K562 (cell line): Measurements from ENCODE around the gene TXLNA. TPM values are rescaled to one million over a fixed set of nuclear protein-coding genes. Genes with fewer than 3 reads are reported as not detected.
A peak's percentile ranks its signal among the peaks of the same experiment; 100 is the strongest.

ENCODE experiments used
- CHD1 ChIP-seq: fragments of 200-600 bp; sonication (generic); IDR thresholded peaks from one replicate; pipeline ENCODE4 v1.6.1; 2012; ENCODE audit warnings: mild to moderate bottlenecking, moderate library complexity, low read length, inconsistent platforms
- CTBP1 ChIP-seq: fragments of 450-650 bp; IDR thresholded peaks from 2 replicates; pipeline ENCODE4 v1.6.1; 2016; ENCODE audit warnings: borderline replicate concordance
- EGR1 ChIP-seq: fragments of 450-650 bp; conservative IDR thresholded peaks from 2 replicates; pipeline ENCODE4 v1.6.1; 2017; ENCODE audit warnings: mild to moderate bottlenecking
- ETS2 ChIP-seq: IDR thresholded peaks from 2 replicates; pipeline ENCODE4 v1.6.1; 2016; ENCODE audit warnings: borderline replicate concordance, missing genetic modification characterization, mild to moderate bottlenecking, moderate library complexity, missing compliant biosample characterization; ENCODE audit not compliant: poor library complexity, severe bottlenecking
- HCFC1 ChIP-seq: IDR thresholded peaks from 2 replicates; pipeline ENCODE4 v1.6.1; 2012; ENCODE audit warnings: low read depth, low read length, improper control_type of control experiment
- HDAC3 ChIP-seq: fragments of 450-650 bp; IDR thresholded peaks from 2 replicates; pipeline ENCODE4 v1.6.1; 2018; ENCODE audit warnings: borderline replicate concordance, mild to moderate bottlenecking, moderate library complexity; ENCODE audit not compliant: partially characterized antibody
- HNRNPK ChIP-seq: fragments of 200-400 bp; formaldehyde crosslinking; IDR thresholded peaks from one replicate; pipeline ENCODE4 v1.6.1; 2018; ENCODE audit warnings: mild to moderate bottlenecking, low read depth, low read length; ENCODE audit not compliant: poor library complexity, severe bottlenecking
- MAFG ChIP-seq: fragments of 450-650 bp; conservative IDR thresholded peaks from 2 replicates; pipeline ENCODE4 v1.6.1; 2016; ENCODE audit warnings: missing genetic modification characterization, missing compliant biosample characterization
- PHF8 ChIP-seq: fragments of 200-600 bp; sonication (generic); IDR thresholded peaks from 2 replicates; pipeline ENCODE4 v1.6.1; 2012; ENCODE audit warnings: mixed run types, mild to moderate bottlenecking, inconsistent platforms, low read length, moderate library complexity, borderline replicate concordance
- POLR2A ChIP-seq: fragments of 450-650 bp; conservative IDR thresholded peaks from 2 replicates; pipeline ENCODE4 v1.6.1; 2016
- TEAD4 ChIP-seq, 2 experiments: sonication (generic) in 1 of 2; formaldehyde crosslinking in 1 of 2; IDR thresholded peaks; 2 replicates each; pipeline versions ENCODE4 v1.6.1 to v1.8.0; 2012 to 2022; ENCODE audit warnings: borderline replicate concordance in 1 of 2, inconsistent platforms in 1 of 2, low read length in 1 of 2, mild to moderate bottlenecking in 1 of 2, missing genetic modification reagents in 1 of 2
- THRAP3 ChIP-seq: fragments of 450-650 bp; IDR thresholded peaks from 2 replicates; pipeline ENCODE4 v1.6.1; 2016; ENCODE audit warnings: mild to moderate bottlenecking, inconsistent platforms, borderline replicate concordance
- ZFP30 ChIP-seq: fragments of 250-450 bp; sonication (Bioruptor Pico); IDR thresholded peaks from 2 replicates; pipeline ENCODE4 v1.8.0; 2022; ENCODE audit warnings: moderate library complexity, mild to moderate bottlenecking, inconsistent platforms, borderline replicate concordance
- ZNF224 ChIP-seq: sonication (generic); formaldehyde crosslinking; IDR thresholded peaks from 2 replicates; pipeline ENCODE4 v1.8.0; 2022; ENCODE audit warnings: mild to moderate bottlenecking, missing genetic modification reagents
- ZNF324 ChIP-seq: fragments of 250-450 bp; sonication (Bioruptor Pico); IDR thresholded peaks from 2 replicates; pipeline ENCODE4 v1.4.0; 2020; ENCODE audit warnings: mild to moderate bottlenecking
- polyA plus RNA-seq, 8 experiments: library from polyadenylated mRNA; depleted of rRNA in 4 of 8; stranded (reverse) in 5 of 8; unstranded in 3 of 8; fragments of >200 nt; fragmentation: Nextera tagmentation in 2 of 8; fragmentation: Illumina TruSeq in 1 of 8; extraction: Ambion mirVana in 2 of 8; extraction: Trizol in 1 of 8; gene quantifications; 2 replicates each; pipeline versions ENCODE4 v1.2.1 to v1.2.3, GENCODE V29; 2011 to 2014; ENCODE audit warnings: inconsistent platforms in 1 of 8, missing spikeins in 1 of 8
- total RNA-seq, 7 experiments: library from RNA; depleted of rRNA in 6 of 7; stranded (reverse); fragments of >200 nt in 6 of 7; fragmentation: Illumina TruSeq in 2 of 7; extraction: Trizol in 2 of 7; gene quantifications; 2 replicates each; pipeline versions ENCODE4 v1.2.1 to v1.2.3, GENCODE V29; 2011 to 2021; ENCODE audit warnings: low replicate concordance in 1 of 7
- TF ChIP-seq, protein P1 (sequence below): fragments of 450-650 bp; formaldehyde crosslinking; IDR thresholded peaks from 2 replicates; pipeline ENCODE4 v1.4.0; 2022; ENCODE audit warnings: mild to moderate bottlenecking, moderate library complexity
- TF ChIP-seq, protein P2 (sequence below): fragments of 450-650 bp; IDR thresholded peaks from one replicate; pipeline ENCODE4 v1.6.1; 2018; ENCODE audit warnings: mild to moderate bottlenecking, moderate library complexity; ENCODE audit not compliant: partially characterized antibody
- TF ChIP-seq, protein P3 (sequence below): fragments of 250-450 bp; sonication (Bioruptor Pico); IDR thresholded peaks from 2 replicates; pipeline ENCODE4 v1.8.0; 2022; ENCODE audit warnings: inconsistent platforms
- TF ChIP-seq, protein P4 (sequence below): sonication (generic); formaldehyde crosslinking; IDR thresholded peaks from 2 replicates; pipeline ENCODE4 v1.8.0; 2022; ENCODE audit warnings: mild to moderate bottlenecking, missing genetic modification reagents

Gene TXLNA
- total and polyA plus RNA-seq, 9 of the 15 experiments (the other 6 are each of a cell fraction or from before 2014, with no cell fraction given) = 9.2 to 54.5 (median 39.3) TPM

DNA sequence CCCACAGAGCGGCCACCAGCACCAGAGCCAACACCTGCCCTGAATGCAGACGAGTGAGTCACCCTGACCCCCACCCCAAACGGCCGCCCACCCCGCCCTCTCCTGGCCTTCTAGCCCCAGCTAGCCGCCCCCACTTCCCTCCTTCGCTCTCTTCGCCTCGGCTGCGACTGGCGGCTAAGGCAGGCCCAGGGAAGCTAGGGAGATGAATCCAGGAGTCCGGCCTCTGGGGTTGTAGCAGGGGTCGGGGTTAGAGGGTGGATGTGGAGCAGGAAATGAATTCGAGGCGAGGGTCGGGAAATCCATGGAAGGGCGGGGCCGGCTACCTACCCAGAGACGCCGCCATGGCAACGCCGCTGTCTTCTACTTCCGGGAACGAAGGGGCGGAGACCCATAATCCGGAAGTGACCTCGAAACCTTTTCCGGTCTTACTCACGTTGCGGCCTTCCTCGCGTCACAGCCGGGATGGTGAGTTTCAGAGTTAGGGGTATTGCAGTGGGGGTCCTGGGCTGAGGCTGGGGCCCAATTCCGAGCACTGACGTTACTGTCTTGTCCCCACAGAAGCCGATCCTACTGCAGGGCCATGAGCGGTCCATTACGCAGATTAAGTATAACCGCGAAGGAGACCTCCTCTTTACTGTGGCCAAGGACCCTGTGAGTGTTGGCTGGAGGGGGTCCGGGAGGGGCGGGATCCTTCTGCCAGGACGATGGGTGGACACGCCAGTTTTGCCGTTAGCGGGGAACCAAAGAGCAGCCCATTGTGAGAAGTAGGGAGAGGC, 42.7 kb downstream of the TXLNA start, which contains the start of the genes EIF3I and TMEM234 (continued):
- TF ChIP-seq, protein P1, sequence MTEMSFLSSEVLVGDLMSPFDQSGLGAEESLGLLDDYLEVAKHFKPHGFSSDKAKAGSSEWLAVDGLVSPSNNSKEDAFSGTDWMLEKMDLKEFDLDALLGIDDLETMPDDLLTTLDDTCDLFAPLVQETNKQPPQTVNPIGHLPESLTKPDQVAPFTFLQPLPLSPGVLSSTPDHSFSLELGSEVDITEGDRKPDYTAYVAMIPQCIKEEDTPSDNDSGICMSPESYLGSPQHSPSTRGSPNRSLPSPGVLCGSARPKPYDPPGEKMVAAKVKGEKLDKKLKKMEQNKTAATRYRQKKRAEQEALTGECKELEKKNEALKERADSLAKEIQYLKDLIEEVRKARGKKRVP = no peak
- TF ChIP-seq HCFC1 (peak; percentile 70), ZFP30 (CRISPR knock-in tag) (no peak), CHD1 (peak; percentile 3), HDAC3 (no peak), HNRNPK (no peak), THRAP3 (no peak), ZNF324 (CRISPR knock-in tag) (no peak), CTBP1 (peak; percentile 39; the same call in 1 of the 2 replicates), PHF8 (peak; percentile 94), POLR2A (peak; percentile 97), ZNF224 (peak; percentile 87; the same call in 1 of the 2 replicates), EGR1 (peak; percentile 90), MAFG (tag) (no peak), ETS2 (tag) (no peak), TEAD4 (IDR thresholded peaks at IDR 0.05; ENCODE audit: low read length) (no peak; the same call in 1 of the 2 replicates), TEAD4 (CRISPR knock-in tag; IDR thresholded peaks at IDR 0.05; ENCODE audit: borderline replicate concordance) (no peak)
- TF ChIP-seq, protein P2, sequence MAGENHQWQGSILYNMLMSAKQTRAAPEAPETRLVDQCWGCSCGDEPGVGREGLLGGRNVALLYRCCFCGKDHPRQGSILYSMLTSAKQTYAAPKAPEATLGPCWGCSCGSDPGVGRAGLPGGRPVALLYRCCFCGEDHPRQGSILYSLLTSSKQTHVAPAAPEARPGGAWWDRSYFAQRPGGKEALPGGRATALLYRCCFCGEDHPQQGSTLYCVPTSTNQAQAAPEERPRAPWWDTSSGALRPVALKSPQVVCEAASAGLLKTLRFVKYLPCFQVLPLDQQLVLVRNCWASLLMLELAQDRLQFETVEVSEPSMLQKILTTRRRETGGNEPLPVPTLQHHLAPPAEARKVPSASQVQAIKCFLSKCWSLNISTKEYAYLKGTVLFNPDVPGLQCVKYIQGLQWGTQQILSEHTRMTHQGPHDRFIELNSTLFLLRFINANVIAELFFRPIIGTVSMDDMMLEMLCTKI = no peak
- TF ChIP-seq, protein P3, sequence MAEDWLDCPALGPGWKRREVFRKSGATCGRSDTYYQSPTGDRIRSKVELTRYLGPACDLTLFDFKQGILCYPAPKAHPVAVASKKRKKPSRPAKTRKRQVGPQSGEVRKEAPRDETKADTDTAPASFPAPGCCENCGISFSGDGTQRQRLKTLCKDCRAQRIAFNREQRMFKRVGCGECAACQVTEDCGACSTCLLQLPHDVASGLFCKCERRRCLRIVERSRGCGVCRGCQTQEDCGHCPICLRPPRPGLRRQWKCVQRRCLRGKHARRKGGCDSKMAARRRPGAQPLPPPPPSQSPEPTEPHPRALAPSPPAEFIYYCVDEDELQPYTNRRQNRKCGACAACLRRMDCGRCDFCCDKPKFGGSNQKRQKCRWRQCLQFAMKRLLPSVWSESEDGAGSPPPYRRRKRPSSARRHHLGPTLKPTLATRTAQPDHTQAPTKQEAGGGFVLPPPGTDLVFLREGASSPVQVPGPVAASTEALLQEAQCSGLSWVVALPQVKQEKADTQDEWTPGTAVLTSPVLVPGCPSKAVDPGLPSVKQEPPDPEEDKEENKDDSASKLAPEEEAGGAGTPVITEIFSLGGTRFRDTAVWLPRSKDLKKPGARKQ (CRISPR knock-in tag) = no peak
- TF ChIP-seq, protein P4, sequence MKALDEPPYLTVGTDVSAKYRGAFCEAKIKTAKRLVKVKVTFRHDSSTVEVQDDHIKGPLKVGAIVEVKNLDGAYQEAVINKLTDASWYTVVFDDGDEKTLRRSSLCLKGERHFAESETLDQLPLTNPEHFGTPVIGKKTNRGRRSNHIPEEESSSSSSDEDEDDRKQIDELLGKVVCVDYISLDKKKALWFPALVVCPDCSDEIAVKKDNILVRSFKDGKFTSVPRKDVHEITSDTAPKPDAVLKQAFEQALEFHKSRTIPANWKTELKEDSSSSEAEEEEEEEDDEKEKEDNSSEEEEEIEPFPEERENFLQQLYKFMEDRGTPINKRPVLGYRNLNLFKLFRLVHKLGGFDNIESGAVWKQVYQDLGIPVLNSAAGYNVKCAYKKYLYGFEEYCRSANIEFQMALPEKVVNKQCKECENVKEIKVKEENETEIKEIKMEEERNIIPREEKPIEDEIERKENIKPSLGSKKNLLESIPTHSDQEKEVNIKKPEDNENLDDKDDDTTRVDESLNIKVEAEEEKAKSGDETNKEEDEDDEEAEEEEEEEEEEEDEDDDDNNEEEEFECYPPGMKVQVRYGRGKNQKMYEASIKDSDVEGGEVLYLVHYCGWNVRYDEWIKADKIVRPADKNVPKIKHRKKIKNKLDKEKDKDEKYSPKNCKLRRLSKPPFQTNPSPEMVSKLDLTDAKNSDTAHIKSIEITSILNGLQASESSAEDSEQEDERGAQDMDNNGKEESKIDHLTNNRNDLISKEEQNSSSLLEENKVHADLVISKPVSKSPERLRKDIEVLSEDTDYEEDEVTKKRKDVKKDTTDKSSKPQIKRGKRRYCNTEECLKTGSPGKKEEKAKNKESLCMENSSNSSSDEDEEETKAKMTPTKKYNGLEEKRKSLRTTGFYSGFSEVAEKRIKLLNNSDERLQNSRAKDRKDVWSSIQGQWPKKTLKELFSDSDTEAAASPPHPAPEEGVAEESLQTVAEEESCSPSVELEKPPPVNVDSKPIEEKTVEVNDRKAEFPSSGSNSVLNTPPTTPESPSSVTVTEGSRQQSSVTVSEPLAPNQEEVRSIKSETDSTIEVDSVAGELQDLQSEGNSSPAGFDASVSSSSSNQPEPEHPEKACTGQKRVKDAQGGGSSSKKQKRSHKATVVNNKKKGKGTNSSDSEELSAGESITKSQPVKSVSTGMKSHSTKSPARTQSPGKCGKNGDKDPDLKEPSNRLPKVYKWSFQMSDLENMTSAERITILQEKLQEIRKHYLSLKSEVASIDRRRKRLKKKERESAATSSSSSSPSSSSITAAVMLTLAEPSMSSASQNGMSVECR (CRISPR knock-in tag) = peak; percentile 74
